Measurements from ENCODE around the gene KIAA1671.
A peak's percentile ranks its signal among the peaks of the same experiment; 100 is the strongest.
"Not testable (repeated sequence)": the region's sequence is repeated elsewhere in the genome, so short reads cannot be mapped to it uniquely, and the experiment has no call there.

Gene KIAA1671

GRCh38 chr22:25176799-25177198 is 224.3 kb downstream of the KIAA1671 start:
- no peak for DNase-seq

DNA sequence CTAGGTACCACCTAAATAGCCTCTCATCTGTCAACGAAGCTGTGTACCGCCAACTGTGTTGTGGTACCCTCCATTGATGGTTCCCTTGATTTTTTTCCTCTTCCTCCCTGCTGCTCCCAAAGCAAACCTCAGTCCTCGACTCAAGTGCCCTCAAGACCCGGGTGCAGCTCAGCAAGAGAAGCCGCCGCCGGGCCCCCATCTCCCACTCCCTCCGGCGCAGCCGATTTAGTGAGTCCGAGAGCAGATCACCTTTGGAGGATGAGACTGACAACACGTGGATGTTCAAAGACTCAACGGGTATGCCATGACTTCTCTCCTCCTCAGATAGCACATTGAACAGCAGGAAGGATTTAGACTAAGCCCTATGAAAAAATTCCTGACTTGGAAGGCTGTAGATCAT is 224.7 kb downstream of the KIAA1671 start:
- no peak for DNase-seq

GRCh38 chr22:25177895-25178294 is 225.4 kb downstream of the KIAA1671 start:
- no peak for DNase-seq

- DNase-seq = peak; percentile 60
These were observed 225.8 kb downstream of the KIAA1671 start for GRCh38 chr22:25178348-25178747.

DNA sequence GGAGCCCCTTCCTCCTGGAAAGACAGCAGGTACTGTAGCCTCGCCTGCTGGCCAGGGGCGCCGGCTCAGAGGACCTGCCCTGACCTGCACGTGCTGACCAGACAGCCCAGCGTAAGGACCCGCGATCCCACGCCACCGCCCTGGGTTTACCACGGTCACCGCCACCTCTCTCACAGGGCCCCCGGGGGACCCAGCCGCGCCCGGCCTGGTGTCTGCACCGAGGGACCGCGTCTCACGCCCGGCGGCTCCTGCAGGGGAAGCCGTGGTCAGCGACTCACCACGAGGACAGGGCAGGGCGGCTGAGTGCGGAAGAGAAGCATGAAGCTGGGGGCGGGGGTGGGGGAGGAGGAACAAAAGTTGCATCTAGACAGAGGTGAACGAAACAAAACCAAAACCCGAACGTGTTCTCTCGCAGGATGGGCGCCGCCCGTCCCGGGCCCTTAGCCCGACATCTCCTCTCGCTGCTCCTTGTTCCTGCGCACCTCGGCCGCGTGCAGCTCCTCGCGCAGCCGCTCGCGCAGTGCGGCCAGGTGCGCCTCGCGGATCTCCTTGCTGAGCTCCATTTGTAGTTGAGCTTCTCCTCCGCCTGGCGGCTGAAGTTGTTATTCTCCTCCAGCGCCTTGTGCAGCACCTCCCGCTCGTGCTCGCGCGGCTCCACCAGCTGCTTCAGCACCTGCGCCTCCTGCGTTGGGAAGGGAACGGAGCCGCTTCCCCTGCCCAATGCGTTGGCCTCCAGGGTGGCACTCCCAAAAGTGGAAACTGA is 226.5 kb downstream of the KIAA1671 start:
- DNase-seq = not testable (repeated sequence)

DNA sequence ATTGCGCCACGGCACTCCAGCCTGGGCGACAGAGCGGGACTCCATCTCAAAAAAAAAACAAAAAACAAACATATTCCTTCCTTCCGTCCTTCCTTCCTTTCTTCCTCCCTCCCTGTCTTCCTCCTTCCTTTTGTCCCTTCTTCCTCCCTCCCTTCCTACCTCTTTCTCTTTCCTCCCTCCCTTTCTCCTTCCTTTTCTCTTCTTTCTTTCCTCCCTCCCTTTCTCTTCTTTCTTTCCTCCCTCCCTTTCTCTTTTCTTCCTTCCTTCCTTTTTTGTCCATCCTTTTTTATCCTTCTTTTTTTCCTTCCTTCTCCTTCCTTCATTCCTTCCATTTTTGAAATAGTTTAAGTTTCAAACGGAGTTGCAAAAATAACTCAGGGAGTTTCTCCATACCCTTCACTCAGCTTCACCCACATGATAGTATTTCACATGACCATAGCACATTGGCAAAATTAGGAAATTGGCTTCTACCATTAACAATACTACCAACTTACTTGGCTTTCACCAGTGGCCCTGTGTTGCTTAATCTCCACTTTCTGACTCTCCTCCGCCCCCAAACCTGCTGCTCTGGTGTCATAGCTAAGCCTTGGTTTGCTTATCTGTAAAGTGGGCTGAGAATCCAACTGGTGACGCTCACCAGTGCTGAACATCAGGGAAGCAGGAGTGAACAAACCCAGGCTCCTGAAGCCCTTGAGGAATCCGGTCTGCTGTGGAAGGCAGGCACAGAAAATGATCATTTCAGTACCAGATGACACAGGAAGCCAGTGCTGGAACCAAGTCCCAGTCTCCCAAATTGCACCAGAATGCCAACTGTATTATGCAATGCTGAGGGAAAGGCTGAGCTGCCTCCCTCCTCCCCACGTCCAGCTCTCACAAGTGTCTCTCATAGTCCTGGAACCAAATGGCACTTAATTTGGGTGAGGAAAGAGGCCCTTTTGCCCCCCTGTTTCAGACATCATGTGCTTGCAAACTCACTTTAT is 229.9 kb downstream of the KIAA1671 start:
- DNase-seq = no peak

GRCh38 chr22:25183949-25184619 is 231.6 kb downstream of the KIAA1671 start:
- no peak for DNase-seq

- DNase-seq = no peak
These were observed 233.6 kb downstream of the KIAA1671 start for GRCh38 chr22:25186140-25186539.

DNA sequence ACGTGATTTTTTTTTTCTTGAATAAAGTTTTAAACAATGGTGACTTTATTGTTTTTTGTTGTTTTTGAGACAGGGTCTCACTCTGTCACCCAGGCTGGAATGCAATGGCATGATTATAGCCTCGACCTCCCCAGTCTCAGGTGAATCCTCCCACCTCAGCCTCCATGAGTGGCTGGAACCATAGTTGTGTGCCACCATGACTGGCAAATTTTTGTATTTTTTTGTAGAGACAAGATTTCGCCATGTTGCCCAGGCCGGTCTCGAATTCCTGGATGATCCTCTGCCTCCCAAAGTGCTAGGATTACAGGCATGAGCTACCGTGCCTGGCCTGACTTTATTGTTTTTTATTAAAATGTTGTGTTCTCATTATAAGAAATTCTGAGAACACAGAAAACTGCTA is 235.0 kb downstream of the KIAA1671 start:
- no peak for DNase-seq

DNA sequence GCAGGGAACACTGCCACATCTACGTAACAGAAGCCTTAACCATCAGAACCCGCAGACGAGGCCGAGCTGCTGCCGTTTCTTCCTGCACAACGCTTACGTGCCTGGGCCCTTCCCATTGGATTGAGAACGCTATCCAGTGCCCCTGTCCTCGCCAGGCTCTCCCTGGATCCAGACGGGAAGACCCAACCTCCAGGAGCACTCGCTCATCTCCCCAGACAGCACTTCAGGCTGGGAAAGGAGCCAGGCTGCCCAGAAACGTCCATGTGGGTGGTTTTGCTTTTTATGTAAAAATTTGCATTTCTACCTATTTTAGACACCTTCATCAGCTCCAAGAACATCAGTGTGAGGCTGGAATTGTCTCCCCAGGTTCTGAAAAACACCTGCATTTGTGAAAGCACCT is 239.9 kb downstream of the KIAA1671 start:
- DNase-seq = no peak

GRCh38 chr22:25193130-25193529 is 240.6 kb downstream of the KIAA1671 start:
- no peak for DNase-seq

DNA sequence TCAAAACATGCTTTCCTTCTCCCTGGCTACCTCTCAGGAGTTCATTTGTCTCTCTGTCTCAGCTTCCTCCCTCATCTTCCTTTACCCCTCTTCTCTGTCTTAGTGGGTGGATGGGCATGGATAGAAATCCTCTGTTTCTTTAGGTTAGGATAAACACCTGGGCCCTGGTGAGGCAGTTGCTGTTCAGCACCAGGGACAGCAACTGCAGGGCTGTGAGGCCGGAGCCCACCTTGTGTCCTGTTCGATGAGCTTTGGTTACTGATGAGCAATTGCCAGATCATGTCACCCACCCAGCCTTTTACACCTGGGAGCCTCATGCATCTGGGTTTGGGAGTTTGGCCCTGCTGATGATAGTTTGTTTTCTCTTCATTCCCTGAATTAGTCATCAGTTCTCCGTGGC is 241.0 kb downstream of the KIAA1671 start:
- DNase-seq = no peak

DNA sequence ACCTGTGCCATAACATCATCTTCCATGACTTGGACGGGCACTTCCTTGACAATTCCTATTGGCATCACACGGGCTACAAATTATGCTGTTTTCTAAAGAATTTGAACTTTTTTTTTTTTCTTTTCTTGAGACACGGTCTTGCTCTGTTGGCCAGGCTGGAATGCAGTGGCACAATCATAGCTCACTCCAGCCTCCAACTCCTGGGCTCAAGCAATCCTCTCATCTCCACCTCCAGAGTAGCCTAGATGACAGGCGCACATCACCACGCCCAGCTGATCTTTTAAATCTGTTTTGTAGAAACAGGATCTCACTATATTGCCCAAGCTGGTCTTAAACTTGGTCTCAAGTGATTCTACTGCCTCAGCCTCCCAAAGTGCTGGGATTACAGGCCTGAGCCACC is 243.8 kb downstream of the KIAA1671 start:
- no peak for DNase-seq

DNA sequence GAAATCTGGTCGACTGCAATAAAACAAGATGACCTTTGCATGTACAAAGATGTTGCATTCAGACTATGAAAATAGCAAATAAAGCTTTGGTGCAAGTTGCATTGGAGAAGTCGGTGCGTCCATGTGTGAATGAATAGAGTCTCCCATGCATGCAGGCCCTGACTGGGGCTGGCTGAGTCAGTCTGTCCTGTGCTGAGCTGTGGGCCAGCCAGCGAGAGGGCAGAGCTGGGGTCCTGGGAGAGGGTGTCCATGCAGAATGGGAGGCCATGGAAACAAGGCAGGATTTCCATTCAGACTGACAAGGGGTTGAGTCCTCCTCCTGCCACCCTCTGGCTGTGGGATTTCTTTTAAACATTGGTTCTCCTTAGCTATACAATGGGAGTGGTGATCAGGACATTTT is 244.8 kb downstream of the KIAA1671 start:
- no peak for DNase-seq

DNA sequence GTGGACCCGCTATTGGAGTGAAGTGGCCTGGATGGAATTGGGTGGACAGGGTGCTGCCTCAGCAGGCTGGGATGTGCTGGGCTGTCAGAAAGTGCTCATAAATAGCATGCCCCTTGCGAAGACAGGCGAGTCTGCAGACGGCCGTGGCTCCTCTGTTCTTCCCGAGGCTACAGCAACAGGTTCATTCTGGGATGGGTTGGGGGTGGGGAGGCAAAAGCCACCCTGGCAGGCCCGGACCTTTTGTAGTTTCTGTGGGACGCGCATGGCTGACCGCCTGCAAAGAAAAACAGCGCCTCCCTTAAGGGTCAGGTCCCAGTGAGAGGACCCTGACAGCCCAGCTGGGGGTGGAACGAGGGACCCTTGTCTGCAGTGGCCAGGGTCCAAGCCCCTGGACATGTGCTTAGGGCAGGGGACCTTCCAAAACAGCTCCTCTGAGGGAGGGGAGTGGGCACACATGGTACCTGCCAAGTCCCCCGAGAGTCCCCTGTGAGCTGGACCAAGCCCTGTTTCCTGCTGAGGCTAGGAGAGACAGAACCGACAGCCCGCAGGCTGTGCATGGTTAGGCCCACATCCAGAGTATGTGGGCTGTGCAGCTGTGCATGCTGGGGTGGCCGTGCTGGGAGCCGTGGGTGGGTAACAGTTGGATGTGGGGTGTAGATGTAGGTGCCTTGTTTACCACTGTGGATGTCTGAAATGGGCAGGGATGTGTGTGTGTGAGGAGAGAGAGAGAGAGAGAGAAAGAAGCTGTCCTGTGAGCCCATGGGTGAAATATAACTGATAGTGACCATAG is 247.4 kb downstream of the KIAA1671 start, which contains the start of gene CRYBB3:
Gene CRYBB3, plus strand, starts transcription at position 128 of the 790 bp plus-strand sequence. CDS start 1,539 bp downstream, outside the sequence.
- no peak for DNase-seq

GRCh38 chr22:25200967-25201366 is 248.5 kb downstream of the KIAA1671 start:
- no peak for DNase-seq

- DNase-seq = no peak
These were observed 249.2 kb downstream of the KIAA1671 start for GRCh38 chr22:25201557-25202273.

DNA sequence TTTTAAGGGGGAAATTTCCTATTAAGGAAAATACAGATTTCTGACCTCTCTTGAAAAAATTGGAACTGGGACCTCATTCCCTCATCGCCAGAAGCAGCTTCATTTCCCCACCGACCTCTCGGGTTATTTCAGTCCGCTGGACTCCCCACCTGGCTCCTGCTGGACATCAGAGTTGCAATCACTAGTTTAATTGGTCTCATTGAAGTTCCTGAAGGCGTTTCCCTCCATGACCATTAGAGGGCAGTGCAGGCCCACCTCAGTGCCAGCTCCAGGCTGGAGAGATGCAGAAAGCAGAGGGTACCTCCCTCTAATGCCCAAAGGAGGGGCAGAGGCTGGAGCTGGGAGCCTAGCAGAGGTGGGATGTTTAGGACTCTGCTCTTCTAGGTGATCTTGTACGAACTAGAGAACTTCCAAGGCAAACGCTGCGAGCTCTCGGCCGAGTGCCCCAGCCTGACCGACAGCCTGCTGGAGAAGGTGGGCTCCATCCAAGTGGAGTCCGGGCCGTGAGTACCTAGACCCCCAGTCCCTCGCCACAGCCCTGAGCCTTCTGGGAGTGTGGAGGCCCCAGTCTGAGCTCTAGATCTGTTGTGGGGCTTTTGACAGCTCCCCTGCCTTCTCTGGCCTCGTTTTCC is 249.9 kb downstream of the KIAA1671 start:
- peak; percentile 81 for DNase-seq

DNA sequence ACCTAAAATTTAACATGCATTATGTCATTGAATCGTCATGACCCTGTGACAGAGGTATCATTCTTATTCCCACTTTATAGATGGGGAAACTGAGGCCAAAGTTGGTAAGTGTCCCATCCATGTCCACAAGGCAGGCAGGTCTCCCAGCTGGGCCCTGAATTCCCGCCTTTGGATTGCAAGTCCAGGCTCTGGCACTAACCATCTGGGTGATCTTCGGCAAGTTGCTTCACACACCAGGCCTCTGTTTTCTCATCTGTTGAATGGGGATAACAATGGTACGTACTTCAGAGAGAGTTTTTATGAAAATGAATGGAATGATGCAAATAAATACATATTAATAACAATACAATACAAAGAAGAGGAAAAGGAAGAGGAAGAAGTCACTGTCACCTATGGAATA is 250.6 kb downstream of the KIAA1671 start:
- DNase-seq = no peak

DNA sequence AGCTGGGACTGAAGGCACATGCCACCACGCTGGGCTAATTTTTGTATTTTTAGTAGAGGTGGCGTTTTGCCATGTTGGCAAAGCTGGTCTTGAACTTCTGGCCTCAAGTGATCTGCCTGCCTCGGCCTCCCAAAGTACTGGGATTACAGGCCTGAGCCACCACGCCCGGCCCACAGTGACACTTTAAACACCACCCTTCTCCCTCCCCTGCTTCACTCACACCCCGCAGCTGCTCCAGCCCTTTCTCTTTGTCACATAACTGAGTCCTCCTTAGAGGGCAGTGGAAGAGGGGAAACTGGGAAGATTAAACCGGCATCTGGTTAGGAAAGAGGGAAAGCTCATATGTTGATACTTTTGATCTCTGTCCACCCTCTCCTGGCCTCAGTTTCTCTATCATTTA is 252.0 kb downstream of the KIAA1671 start:
- DNase-seq = not testable (repeated sequence)

- DNase-seq = no peak
These were observed 253.3 kb downstream of the KIAA1671 start for GRCh38 chr22:25205847-25206246.

Data from activated CD8-positive, alpha-beta memory T cell treated with anti-CD3 and anti-CD28 coated beads, Interleukin-2, amount 50 U/mL, for 48 hours (primary cell).